Esophagus muscularis mucosa (tissue), 4 donors: ENCODE data around the gene MED26. TPM values are rescaled to one million over a fixed set of nuclear protein-coding genes. Genes with fewer than 3 reads are reported as not detected.
A peak's percentile ranks its signal among the peaks of the same experiment; 100 is the strongest.
"Not testable (repeated sequence)": the region's sequence is repeated elsewhere in the genome, so short reads cannot be mapped to it uniquely, and the experiment has no call there.

Experiments used
- DNase-seq: peaks from one replicate; pipeline ENCODE4 v3.0.0-alpha.2; 2017; ENCODE audit errors: extremely low spot score
- H3K27ac ChIP-seq, 4 donors: fragments of 200-600 bp; sonication (generic); replicated peaks in 1 of 4; 1 replicate in 3 of 4; 2 replicates in 1 of 4; pipeline ENCODE4 v1.5.1; 2016 to 2019; ENCODE audit warnings: mild to moderate bottlenecking in 1 of 4
- H3K27me3 ChIP-seq, 4 donors: fragments of 200-600 bp; sonication (generic); one replicate each; pipeline versions ENCODE4 v1.5.1 to v1.6.0; 2016 to 2019
- H3K36me3 ChIP-seq, 4 donors: fragments of 200-600 bp; sonication (generic); one replicate each; pipeline ENCODE4 v1.5.1; 2016 to 2019
- H3K4me1 ChIP-seq, 4 donors: fragments of 200-600 bp; sonication (generic); one replicate each; pipeline ENCODE4 v1.5.1; 2016 to 2019
- H3K4me3 ChIP-seq, 4 donors: fragments of 200-600 bp; sonication (generic); 1 replicate in 2 of 4; 2 replicates in 2 of 4; pipeline ENCODE4 v1.5.1; 2016 to 2019; ENCODE audit warnings: mild to moderate bottlenecking in 4 of 4, moderate library complexity in 1 of 4
- H3K9me3 ChIP-seq, 4 donors: fragments of 200-600 bp; sonication (generic); 1 replicate in 3 of 4; 2 replicates in 1 of 4; pipeline ENCODE4 v1.5.1; 2016 to 2019
- EP300 ChIP-seq: sonication (generic); formaldehyde crosslinking; IDR thresholded peaks from one replicate; pipeline ENCODE4 v1.6.1; 2017; ENCODE audit warnings: antibody characterized with exemption
- POLR2A ChIP-seq: fragments of 450-650 bp; IDR thresholded peaks from one replicate; pipeline ENCODE4 v1.6.1; 2017; ENCODE audit warnings: antibody characterized with exemption, moderate library complexity, mild to moderate bottlenecking, low read depth
- POLR2AphosphoS5 ChIP-seq, 2 donors: sonication (generic); formaldehyde crosslinking; IDR thresholded peaks; one replicate each; pipeline ENCODE4 v1.6.1; 2017; ENCODE audit warnings: antibody characterized with exemption in 2 of 2
- WGBS: methylation state at CpG from one replicate; pipeline ENCODE4 v1.1.5; 2018; 5-methylcytosine and 5-hydroxymethylcytosine counted together
- intact Hi-C: fragments of 100-400 bp; cut with DNase I; formaldehyde crosslinking; loops from one replicate; pipeline ENCODE4 v1.15.1; 2023
- total RNA-seq, 4 donors: library from RNA; depleted of rRNA; stranded (reverse); fragments of >200 nt; gene quantifications; one replicate each; pipeline versions ENCODE4 v1.1.0 to v1.2.1, GENCODE V29; 2016
- TF ChIP-seq, protein P1 (sequence below), 3 experiments: fragments of 200-600 bp in 2 of 3; fragments of 450-650 bp in 1 of 3; sonication (generic) in 2 of 3; IDR thresholded peaks; one replicate each; pipeline ENCODE4 v1.5.1; 2017 to 2019; ENCODE audit warnings: antibody characterized with exemption in 3 of 3, mild to moderate bottlenecking in 2 of 3, moderate library complexity in 1 of 3

Gene MED26
- total RNA-seq, 4 donors from 2014 or later, result 4.2 to 11.7 (median 8.8) TPM

DNA sequence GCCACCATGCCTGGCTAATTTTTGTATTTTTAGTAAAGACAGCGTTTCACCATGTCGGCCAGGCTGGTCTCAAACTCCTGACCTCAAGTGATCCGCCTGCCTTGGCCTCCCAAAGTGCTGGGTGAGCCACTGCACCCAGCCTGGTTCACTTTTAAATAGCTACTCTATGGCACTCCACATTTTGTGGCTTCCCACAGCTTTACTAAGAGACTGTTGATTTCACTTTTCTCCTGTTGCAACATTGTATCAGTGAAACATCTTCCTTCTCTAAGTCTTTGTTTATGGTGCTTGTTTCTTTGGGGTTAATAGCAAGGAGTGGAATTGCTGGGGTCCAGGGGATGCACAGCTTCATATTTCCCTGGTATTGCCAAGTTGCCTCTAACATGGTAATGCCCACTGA, 45.2 kb upstream of the MED26 start:
- 84% methylated on average over 3 of the region's 3 CpGs for WGBS

DNA sequence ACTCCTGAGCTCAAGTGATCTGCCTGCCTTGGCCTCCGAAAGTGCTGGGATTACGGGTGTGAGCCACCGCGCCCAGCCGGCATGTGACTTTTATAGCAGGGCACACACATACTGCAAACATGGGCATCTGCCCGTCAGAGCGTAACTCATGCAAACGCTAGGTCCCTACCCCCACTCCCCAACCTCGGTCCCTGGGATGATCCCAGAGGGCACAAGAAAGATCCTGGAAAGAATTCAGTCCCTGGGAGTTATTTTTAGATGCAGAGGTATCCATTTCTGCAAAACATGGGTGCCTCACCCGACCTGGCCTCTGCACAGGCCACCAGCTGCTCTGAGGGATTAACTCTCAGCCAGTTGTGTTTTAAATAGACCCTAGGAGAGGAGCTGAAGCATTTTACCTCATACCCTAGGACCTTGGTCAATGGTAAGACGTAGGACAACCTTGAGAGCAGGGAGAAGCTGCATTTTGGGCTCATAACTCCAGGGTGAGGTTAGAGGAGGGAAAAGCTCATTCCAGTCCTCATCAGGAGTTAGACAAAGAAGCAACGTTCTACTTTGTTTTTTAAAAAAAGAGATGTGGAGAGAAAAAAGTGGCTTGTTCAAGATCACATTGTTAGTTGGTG, 43.8 kb upstream of the MED26 start:
- no peak overlapping the region for H3K4me3 ChIP-seq
- TF ChIP-seq EP300 (no peak), POLR2AphosphoS5 (IDR thresholded peaks at IDR 0.05) (no peak), POLR2A (no peak)
- TF ChIP-seq, protein P1, sequence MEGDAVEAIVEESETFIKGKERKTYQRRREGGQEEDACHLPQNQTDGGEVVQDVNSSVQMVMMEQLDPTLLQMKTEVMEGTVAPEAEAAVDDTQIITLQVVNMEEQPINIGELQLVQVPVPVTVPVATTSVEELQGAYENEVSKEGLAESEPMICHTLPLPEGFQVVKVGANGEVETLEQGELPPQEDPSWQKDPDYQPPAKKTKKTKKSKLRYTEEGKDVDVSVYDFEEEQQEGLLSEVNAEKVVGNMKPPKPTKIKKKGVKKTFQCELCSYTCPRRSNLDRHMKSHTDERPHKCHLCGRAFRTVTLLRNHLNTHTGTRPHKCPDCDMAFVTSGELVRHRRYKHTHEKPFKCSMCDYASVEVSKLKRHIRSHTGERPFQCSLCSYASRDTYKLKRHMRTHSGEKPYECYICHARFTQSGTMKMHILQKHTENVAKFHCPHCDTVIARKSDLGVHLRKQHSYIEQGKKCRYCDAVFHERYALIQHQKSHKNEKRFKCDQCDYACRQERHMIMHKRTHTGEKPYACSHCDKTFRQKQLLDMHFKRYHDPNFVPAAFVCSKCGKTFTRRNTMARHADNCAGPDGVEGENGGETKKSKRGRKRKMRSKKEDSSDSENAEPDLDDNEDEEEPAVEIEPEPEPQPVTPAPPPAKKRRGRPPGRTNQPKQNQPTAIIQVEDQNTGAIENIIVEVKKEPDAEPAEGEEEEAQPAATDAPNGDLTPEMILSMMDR (IDR thresholded peaks at IDR 0.05), result no peak
- no peak for DNase-seq
- no peaks in the 10 kb centered on the region for H3K27me3 ChIP-seq
- 60% methylated on average over 6 of the region's 12 CpGs for WGBS
- intact Hi-C loops, result no loop called here
- peaks cover 0 to 17% (median 4%) of the 10 kb centered on the region in 4 donors for H3K36me3 ChIP-seq
- H3K4me1 ChIP-seq, result peaks cover 7 to 9% (median 9%) of the 10 kb centered on the region in 4 donors
- H3K27ac ChIP-seq, result peak overlapping the region in 1 of 4 donors; percentile 14
- no peaks in the 10 kb centered on the region for H3K9me3 ChIP-seq

More for the DNA sequence above, 45.2 kb upstream of the MED26 start:
- Histone ChIP-seq H3K36me3 (peaks cover 0 to 14% (median 4%) of the 10 kb centered on the region in 4 donors), H3K27me3 (no peaks in the 10 kb centered on the region), H3K27ac (no peak overlapping the region), H3K4me3 (no peak overlapping the region), H3K9me3 (no peaks in the 10 kb centered on the region), H3K4me1 (peaks cover 7 to 9% (median 9%) of the 10 kb centered on the region in 4 donors)
- DNase-seq, result no peak
- intact Hi-C loops, result no loop called here
- TF ChIP-seq POLR2AphosphoS5 (IDR thresholded peaks at IDR 0.05), result no peak
- TF ChIP-seq, protein P1 (IDR thresholded peaks at IDR 0.05), result no peak
- no peak for TF ChIP-seq EP300
- no peak for TF ChIP-seq POLR2A

DNA sequence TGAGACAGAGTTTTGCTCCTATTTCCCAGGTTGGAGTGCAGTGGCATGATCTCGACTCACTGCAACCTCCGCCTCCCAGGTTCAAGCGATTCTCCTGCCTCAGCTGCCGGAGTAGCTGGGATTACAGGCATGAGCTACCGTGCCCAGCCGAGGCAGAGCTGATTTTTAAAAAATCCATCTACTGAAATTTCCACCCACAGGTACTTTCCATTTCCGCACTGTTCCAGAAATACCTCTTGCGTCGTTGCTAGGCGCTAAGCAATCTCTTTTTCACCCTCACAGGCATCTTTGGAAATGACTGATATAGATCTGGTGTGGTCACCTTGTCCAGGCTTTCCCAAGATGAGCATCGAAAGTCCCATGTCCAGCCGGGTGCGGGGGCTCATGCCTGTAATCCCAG, 42.3 kb upstream of the MED26 start:
- H3K4me3 ChIP-seq, result no peak overlapping the region
- no peak overlapping the region for H3K27ac ChIP-seq
- H3K36me3 ChIP-seq, result peaks cover 0 to 24% (median 6%) of the 10 kb centered on the region in 4 donors
- no peaks in the 10 kb centered on the region for H3K9me3 ChIP-seq
- no peak for TF ChIP-seq EP300
- intact Hi-C loops, result no loop called here
- DNase-seq, result no peak
- H3K4me1 ChIP-seq, result peaks cover 7 to 9% (median 9%) of the 10 kb centered on the region in 4 donors
- H3K27me3 ChIP-seq, result no peaks in the 10 kb centered on the region
- WGBS, result 98% methylated on average over 13 of the region's 13 CpGs

DNA sequence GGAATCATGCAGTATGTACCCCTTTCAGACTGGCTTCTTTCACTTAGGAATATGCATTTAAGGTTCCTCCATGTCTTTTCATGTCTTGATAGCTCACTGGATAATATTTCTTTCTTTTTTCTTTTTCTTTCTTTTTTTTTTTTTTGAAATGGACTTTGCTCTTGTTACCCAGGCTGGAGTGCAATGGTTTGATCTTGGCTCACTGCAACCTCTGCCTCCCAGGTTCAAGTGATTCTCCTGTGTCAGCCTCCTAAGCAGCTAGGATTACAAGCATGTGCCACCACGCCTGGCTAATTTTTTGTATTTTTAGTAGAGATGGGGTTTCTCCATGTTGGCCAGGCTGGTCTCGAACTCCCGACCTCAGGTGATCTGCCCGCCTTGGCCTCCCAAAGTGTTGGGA, 40.7 kb upstream of the MED26 start:
- DNase-seq, H3K27ac ChIP-seq, H3K9me3 ChIP-seq, H3K4me3 ChIP-seq, H3K27me3 ChIP-seq, intact Hi-C loops: not testable (repeated sequence)
- WGBS, result 96% methylated on average over 4 of the region's 4 CpGs
- Histone ChIP-seq H3K4me1 (peaks cover 9 to 15% (median 13%) of the 10 kb centered on the region in 4 donors), H3K36me3 (peaks cover 0 to 18% (median 4%) of the 10 kb centered on the region in 4 donors)

DNA sequence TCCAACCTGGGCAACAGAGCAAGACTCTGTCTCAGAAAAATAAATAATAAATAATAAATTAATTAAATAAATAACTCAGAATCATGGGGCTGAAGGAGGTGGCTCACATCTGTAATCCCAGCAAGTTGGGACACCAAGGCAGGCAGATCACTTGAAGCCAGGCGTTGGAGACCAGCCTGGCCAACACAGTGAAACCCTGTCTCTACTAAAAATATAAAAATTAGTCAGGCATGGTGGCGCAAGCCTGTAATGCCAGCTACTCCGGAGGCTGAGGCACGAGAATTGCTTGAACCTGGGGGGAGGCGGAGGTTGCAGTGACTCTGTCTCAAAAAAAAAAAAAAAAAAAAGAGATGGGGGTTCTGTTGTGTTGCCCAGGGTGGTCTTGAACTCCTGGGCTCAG, 40.2 kb upstream of the MED26 start:
- Histone ChIP-seq H3K36me3 (peaks cover 0 to 17% (median 4%) of the 10 kb centered on the region in 4 donors), H3K27me3 (no peaks in the 10 kb centered on the region), H3K4me3 (no peak overlapping the region), H3K4me1 (peaks cover 9 to 20% (median 14%) of the 10 kb centered on the region in 4 donors), H3K27ac (no peak overlapping the region), H3K9me3 (no peaks in the 10 kb centered on the region)
- WGBS, result 87% methylated on average over 5 of the region's 5 CpGs
- no peak for TF ChIP-seq POLR2A
- TF ChIP-seq EP300, result no peak
- TF ChIP-seq POLR2AphosphoS5 (IDR thresholded peaks at IDR 0.05), result no peak
- TF ChIP-seq, protein P1 (IDR thresholded peaks at IDR 0.05), result no peak
- intact Hi-C loops, result no loop called here
- DNase-seq, result no peak
